RWPE1 (cell line): ENCODE measurements around the gene UGT1A10.

Experiments used
- CTCF ChIA-PET: fragments of 350-600 bp; sonication (Branson Sonifier 250); formaldehyde crosslinking; extraction: SDS; loops from one replicate; lab custom pipeline; 2021; lab: Yijun Ruan, JAX
- POLR2A ChIA-PET: fragments of 400-600 bp; formaldehyde crosslinking; extraction: SDS; loops from one replicate; lab custom pipeline; 2020; ENCODE audit warnings: antibody characterized with exemption; ENCODE audit not compliant: low non-redundant PET; lab: Yijun Ruan, JAX
- DNase-seq: peaks from one replicate; pipeline ENCODE4 v3.0.0; 2012; ENCODE audit warnings: low spot score
- H3K27ac ChIP-seq: fragments of 450-650 bp; 2 replicates; pipeline ENCODE4 v1.5.1; 2017
- CTCF ChIP-seq: fragments of 450-650 bp; conservative IDR thresholded peaks from 2 replicates; pipeline ENCODE4 v1.5.1; 2017; ENCODE audit warnings: low read depth, mild to moderate bottlenecking

Gene UGT1A10

GRCh38 chr2:233791883-233792329, 155.7 kb downstream of the UGT1A10 start:
- H3K27ac ChIP-seq: no peak overlapping the region
- CTCF ChIA-PET: no interaction called here
- no peak for TF ChIP-seq CTCF
- POLR2A ChIA-PET: no interaction called here
- DNase-seq: no peak

DNA sequence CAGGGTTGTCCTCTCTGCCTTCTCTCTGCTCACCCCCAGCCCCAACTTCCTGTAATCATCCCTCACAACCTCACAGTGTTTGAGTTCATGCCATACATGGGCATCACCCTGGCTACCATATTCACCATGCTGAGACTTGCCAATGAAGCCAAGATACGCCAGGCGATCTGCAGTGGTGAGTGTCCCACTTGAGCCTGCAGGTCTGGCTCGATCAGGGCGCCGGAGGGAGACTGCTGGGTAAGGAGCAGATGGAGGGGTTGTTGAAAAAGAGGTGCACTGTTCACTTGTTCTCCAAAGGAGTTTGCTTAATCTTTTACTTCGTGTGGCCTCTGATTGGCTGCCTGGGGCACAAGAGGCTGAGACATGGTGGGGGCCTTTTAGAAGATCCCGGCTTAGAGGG, 156.5 kb downstream of the UGT1A10 start:
- DNase-seq: no peak
- CTCF ChIA-PET: no interaction called here
- POLR2A ChIA-PET: no interaction called here
- TF ChIP-seq CTCF: no peak
- H3K27ac ChIP-seq: no peak overlapping the region

DNA sequence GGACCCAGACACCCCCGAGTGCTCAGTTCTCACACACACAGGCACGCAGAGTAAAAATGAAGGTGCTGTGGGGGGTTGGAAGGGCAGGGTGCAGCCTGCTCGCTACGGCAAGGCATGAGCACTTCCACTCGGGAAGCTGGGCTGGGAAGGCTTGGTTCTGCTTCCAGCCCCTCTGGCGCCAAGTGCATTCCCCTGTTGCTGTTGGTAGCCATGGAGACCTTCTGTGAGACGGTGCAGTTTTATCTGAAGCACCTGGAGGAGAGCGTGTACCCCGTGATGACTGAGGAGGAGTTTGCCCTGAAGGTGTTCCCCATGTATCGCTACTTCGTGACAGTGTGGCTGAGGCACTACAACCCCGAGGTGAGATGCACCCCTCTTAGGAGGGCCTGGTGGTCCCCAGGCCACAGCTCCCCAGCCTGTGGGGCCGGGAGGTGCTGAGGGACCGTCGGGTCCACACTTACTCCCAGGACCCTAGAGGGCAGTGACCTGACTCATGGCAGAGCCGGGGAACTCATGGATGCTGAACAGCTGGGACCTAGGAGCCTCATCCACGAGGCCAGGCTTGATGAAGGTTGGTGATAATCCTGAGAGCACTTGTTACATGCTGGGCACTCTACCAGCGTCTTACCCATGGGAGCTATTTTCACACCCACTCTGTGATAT, 157.3 kb downstream of the UGT1A10 start:
- no peak for DNase-seq
- CTCF ChIA-PET: no interaction called here
- H3K27ac ChIP-seq: no peak overlapping the region
- TF ChIP-seq CTCF: no peak
- POLR2A ChIA-PET: no interaction called here

DNA sequence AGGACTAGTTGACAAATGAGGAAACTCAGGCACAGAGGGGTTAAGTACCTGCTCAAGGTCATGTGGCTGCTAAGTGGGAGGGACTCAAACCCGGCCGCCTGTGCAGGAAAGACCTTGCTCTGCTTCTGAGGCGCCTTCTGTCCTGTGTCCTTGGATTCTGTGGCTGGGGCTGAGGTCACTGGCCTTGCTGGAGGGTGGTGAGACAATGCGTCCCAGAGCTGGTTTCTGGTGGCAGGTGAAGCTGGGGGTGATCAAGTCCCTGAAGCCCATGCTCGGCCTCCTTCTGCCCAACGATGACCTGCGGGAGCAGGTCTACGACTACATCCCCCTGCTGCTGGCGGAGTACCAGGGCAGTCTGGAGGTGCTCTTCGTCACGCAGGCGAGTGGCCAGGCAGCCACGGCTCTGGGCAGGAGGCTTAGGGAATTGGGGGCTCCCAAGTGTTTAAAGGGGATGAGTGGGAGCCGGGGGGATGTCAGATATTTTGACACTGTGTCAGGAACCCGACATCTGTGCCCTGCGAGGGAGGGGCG, 157.9 kb downstream of the UGT1A10 start:
- H3K27ac ChIP-seq: no peak overlapping the region
- CTCF ChIA-PET: no interaction called here
- DNase-seq: no peak
- POLR2A ChIA-PET: no interaction called here
- no peak for TF ChIP-seq CTCF

DNA sequence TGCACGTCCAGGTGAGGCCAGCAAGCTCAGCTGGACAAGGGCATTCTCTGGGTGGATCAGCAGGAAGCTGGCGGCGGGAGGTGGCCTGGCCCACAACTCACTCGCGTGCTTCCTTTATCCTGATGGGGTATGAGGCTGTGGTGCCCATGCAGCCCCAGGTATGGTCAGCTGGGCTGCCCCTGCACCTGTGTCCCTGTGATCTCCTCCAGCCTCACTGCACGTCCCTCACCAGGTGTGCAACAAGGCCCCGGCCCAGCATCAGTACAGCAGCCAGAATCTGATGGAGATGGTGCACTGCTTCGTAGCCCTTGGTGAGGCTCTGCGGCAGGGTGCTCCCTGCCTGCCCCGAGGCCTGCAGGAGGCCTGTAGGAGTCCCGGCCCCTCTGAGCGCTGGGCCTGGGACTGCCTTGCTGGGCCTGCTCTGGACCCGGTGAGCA, 159.5 kb downstream of the UGT1A10 start:
- no peak for TF ChIP-seq CTCF
- ChIA-PET POLR2A (no interaction called here), CTCF (no interaction called here)
- DNase-seq: no peak
- H3K27ac ChIP-seq: no peak overlapping the region

DNA sequence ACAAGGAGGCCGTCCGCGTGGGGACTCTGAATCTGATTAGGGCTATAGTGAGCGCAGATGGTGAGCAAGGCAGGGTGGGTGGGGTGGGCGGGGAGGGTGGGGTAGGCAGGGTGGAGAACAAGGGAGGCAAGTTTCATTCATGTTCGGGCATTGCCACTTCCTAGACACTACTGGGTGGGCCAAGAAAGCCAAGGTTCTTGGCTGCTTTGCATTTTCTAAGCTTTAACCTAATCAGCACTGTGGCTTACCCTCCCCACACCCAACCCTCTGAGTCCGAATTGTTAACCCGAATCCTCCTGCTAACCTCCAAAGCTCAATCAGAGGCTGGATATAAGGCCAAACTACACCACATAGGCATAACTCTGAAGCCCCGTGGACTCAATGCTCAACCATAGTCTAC, 160.0 kb downstream of the UGT1A10 start:
- DNase-seq: no peak
- H3K27ac ChIP-seq: no peak overlapping the region
- ChIA-PET CTCF (no interaction called here), POLR2A (no interaction called here)
- TF ChIP-seq CTCF: no peak
